ENCODE measurements around the gene TBC1D24.
"Not testable (repeated sequence)": the region's sequence is repeated elsewhere in the genome, so short reads cannot be mapped to it uniquely, and the experiment has no call there.

Gene TBC1D24

GRCh38 chr16:2533912-2534311, 59.0 kb downstream of the TBC1D24 start:
- DNase-seq, result no peak

DNA sequence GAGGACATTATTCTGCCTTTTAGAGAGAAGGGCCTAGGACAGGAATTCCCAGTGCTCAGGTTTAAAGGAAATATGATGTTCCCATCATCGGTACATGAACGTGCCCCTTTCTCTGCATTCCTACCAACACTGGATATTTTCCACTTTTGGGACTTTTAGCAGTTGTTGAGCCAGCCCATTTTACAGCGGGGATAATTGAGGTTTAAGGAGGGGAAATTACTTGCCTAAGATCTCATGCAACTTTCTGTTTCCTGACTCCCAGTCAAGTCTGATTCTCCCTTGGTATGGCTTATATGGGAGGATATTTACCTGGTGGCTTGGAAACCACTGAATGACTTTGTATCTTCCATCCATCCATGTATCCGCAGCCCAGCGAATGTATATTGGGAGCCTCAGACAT, 59.4 kb downstream of the TBC1D24 start:
- DNase-seq, result not testable (repeated sequence)

DNA sequence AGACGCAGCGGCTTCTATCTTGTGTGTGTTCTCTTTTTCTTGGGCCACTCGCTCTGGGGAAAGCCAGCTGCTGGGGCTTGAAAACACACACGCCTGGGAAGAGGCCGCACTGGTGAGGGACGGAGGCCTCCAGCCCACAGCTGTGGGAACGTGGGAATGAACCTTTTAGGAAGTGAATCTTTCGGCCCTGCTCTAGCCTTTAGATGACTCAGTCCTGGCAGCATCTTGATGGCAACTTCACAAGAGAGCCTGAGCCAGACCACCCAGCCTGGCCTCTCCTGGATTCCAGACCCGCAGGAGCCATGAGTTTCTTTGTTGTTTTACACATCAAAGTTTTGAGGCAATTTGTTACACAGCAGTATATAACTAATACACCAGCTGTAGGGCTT, 60.7 kb downstream of the TBC1D24 start:
- no peak for DNase-seq

DNA sequence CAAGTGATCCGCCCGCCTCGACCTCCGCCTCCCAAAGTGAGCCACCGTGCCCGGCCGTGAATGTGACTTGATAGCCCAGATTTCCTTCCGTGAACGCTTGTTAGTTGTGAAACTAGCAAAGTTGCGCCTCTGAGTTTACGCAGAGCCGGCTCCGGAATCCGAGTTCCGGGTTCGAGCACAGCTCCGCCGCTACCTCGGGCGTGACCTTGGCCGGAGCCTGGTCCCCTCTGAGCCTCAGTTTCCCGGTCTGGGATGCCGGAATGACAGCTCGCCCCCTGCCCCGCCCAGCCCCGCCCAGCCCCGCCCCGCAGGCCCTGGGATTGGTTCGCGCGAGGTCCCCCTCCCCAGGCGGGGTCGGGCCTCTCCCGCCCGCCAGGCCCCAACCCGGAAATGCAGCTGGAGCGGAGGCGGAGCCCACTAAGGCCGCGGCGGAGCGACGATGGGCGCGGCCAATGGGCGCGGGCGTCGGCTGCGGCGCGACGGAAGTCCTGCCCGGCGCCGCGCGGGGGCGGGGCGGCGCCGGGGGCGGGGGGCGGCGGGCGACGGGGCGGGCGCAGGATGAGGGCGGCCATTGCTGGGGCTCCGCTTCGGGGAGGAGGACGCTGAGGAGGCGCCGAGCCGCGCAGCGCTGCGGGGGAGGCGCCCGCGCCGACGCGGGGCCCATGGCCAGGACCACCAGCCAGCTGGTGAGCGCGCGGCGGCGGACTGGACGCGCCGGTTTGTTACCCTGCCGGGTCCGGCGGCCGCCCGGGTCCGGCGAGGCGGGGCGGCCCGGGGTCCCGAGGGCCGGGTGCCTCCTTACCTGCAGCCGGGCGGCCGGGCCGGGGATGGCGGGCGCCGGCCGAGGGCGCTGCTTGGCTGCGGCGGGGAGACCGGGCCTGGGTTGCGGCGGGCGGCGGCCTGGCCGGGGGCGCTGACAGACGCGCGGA, 62.8 kb downstream of the TBC1D24 start, which contains the start of gene PDPK1:
TSS of gene PDPK1 (plus strand) at position 571 of the 929 bp plus-strand sequence. CDS start at position 663, 92 bp downstream.
- peak; percentile 97 for DNase-seq

GRCh38 chr16:2539192-2539844, 64.4 kb downstream of the TBC1D24 start:
- DNase-seq, result not testable (repeated sequence)

GRCh38 chr16:2539845-2540458, 65.0 kb downstream of the TBC1D24 start:
- DNase-seq, result peak; percentile 51

DNA sequence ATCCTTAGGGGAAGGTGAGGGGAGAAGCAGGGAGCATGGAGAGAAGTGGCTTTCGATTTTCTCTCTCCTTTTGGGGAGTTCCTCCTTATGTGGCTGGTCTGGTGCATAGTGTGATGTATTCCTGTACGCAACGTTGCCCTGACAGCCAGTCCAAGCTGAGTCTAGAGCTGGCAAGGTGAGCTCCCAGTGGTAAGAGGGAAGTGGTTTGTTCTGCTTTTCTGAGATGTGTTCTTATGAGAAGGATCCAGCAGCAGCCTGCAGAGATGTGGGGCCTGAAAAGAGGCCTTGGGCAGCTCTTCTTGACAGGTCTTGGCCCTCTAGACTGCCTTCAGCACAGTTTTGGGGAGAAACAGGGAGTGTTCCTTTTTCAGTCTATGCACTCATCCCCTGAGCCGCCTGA, 66.0 kb downstream of the TBC1D24 start:
- not testable (repeated sequence) for DNase-seq

- DNase-seq, result not testable (repeated sequence)
Measured at GRCh38 chr16:2541409-2541808, 66.5 kb downstream of the TBC1D24 start.

- not testable (repeated sequence) for DNase-seq
Measured at GRCh38 chr16:2543771-2544170, 68.8 kb downstream of the TBC1D24 start.

- not testable (repeated sequence) for DNase-seq
Measured at GRCh38 chr16:2550283-2550878, 75.5 kb downstream of the TBC1D24 start.

- not testable (repeated sequence) for DNase-seq
Measured at GRCh38 chr16:2551420-2551889, 76.5 kb downstream of the TBC1D24 start.

- DNase-seq, result not testable (repeated sequence)
Measured at GRCh38 chr16:2554709-2555425, 79.9 kb downstream of the TBC1D24 start.
